Measurements from ENCODE around the gene LRRC10.

DNA sequence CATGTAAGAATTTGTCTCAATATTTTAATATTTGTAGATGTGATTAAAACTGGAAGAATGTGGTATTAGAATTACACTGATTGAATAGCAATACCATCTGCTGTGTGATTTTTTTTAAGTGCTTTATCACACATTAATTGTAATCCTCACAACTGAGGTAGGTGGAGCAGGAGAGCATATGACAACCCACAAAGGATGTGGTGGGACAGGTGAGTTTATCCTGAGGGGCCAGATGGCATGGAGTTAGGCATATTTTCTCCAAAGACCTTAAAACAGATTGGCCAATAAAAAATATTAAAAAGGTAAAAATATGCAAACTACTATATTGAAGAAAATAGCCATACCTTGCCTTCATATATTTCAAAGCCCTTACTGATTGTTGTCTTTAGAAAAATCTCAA lies 7.8 kb downstream of the LRRC10 start:
- TF ChIP-seq MYC (IDR thresholded peaks at IDR 0.05; ENCODE audit: borderline replicate concordance, low read length): no peak
- TF ChIP-seq FOSL2 (IDR thresholded peaks at IDR 0.05): no peak
- no peak for TF ChIP-seq FOSL2 (CRISPR knock-in tag; IDR thresholded peaks at IDR 0.05)
- TF ChIP-seq, protein P1, sequence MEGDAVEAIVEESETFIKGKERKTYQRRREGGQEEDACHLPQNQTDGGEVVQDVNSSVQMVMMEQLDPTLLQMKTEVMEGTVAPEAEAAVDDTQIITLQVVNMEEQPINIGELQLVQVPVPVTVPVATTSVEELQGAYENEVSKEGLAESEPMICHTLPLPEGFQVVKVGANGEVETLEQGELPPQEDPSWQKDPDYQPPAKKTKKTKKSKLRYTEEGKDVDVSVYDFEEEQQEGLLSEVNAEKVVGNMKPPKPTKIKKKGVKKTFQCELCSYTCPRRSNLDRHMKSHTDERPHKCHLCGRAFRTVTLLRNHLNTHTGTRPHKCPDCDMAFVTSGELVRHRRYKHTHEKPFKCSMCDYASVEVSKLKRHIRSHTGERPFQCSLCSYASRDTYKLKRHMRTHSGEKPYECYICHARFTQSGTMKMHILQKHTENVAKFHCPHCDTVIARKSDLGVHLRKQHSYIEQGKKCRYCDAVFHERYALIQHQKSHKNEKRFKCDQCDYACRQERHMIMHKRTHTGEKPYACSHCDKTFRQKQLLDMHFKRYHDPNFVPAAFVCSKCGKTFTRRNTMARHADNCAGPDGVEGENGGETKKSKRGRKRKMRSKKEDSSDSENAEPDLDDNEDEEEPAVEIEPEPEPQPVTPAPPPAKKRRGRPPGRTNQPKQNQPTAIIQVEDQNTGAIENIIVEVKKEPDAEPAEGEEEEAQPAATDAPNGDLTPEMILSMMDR (IDR thresholded peaks at IDR 0.05): no peak
- TF ChIP-seq POLR2A (IDR thresholded peaks at IDR 0.05; ENCODE audit: low read length): no peak
- no peak for TF ChIP-seq CHD2 (IDR thresholded peaks at IDR 0.05; ENCODE audit: low read length, partially characterized antibody)
- TF ChIP-seq MAZ (IDR thresholded peaks at IDR 0.05; ENCODE audit: borderline replicate concordance, low read depth, low read length): no peak
